ENCODE results near the gene MED25. TPM values are rescaled to one million over a fixed set of nuclear protein-coding genes. Genes with fewer than 3 reads are reported as not detected.

The MED25 gene
- total RNA-seq, 1 donor from 2014 or later, result 72.2 TPM

DNA sequence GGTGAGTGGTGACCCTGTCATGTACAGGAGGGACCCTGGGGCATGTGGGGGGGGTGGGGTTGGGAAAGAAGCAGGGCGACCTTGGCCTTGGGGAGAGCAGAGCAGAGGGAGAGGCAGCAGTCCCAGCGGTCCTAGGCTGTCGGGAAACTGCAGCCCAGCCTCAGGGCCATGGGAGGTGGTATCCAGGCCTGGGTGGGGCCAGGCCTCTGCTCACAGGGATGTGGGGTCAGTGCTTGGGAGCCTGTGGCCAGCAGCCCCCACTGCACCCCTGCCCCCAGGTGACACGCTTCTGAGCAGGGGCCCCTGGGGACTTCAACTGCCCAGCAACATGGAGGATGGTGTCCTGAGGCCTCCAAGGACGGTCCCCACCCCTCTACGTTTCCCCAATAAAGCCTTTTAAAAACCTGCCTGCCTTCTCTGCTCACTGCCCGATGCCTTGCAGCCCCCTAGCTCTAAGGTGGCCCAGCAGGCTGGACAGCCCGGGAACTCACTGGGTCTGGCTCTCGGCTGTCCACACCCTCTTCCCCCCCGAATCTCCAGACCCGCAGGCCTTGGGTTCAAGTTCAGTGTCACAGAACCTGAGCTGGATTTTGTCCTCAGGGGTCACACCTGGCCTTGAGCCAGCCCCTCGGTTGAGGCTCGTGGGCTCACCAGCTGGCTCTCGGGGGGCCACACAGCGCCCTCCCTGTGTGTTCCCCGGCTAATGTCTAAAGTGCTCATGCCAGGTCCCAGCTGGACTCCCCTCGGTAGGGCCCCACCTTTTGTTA, 42.4 kb downstream of the MED25 start:
- Histone ChIP-seq H3K4me1 (ENCODE audit: insufficient read depth, low read length) (peaks cover 36% of the 10 kb centered on the region), H3K79me2 (ENCODE audit: insufficient read depth, low read length) (peaks cover 46% of the 10 kb centered on the region), H3K9ac (ENCODE audit: low read length) (peak overlapping the region; percentile 6), H3K27me3 (ENCODE audit: insufficient read depth, low read length) (no peaks in the 10 kb centered on the region), H2AFZ (ENCODE audit: low read depth, low read length) (no peak overlapping the region), H3K27ac (ENCODE audit: low read depth, low read length) (peak overlapping the region; percentile 63), H3K4me3 (ENCODE audit: insufficient read depth, low read depth, low read length) (no peak overlapping the region), H3K36me3 (ENCODE audit: insufficient read depth, low read length) (peaks cover 16% of the 10 kb centered on the region), H3K9me3 (ENCODE audit: insufficient read depth, low read depth, low read length) (no peaks in the 10 kb centered on the region), H3K4me2 (ENCODE audit: low read length) (no peak overlapping the region), H4K20me1 (ENCODE audit: insufficient read depth, low read length) (peaks cover 73% of the 10 kb centered on the region)
- no peak overlapping the region for H3K4me3 Mint-ChIP-seq (ENCODE audit: unreplicated experiment)
- TF ChIP-seq EZH2 (IDR thresholded peaks at IDR 0.05; ENCODE audit: insufficient read depth, low read length), result no peak
- TF ChIP-seq, protein P1, sequence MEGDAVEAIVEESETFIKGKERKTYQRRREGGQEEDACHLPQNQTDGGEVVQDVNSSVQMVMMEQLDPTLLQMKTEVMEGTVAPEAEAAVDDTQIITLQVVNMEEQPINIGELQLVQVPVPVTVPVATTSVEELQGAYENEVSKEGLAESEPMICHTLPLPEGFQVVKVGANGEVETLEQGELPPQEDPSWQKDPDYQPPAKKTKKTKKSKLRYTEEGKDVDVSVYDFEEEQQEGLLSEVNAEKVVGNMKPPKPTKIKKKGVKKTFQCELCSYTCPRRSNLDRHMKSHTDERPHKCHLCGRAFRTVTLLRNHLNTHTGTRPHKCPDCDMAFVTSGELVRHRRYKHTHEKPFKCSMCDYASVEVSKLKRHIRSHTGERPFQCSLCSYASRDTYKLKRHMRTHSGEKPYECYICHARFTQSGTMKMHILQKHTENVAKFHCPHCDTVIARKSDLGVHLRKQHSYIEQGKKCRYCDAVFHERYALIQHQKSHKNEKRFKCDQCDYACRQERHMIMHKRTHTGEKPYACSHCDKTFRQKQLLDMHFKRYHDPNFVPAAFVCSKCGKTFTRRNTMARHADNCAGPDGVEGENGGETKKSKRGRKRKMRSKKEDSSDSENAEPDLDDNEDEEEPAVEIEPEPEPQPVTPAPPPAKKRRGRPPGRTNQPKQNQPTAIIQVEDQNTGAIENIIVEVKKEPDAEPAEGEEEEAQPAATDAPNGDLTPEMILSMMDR (IDR thresholded peaks at IDR 0.05; ENCODE audit: insufficient read depth, low read depth, low read length), result no peak
- H3K4me1 Mint-ChIP-seq (ENCODE audit: low read depth, unreplicated experiment), result peaks cover 9% of the 10 kb centered on the region
- no peaks in the 10 kb centered on the region for H3K27me3 Mint-ChIP-seq (ENCODE audit: low read depth, unreplicated experiment)
- H3K9me3 Mint-ChIP-seq (ENCODE audit: unreplicated experiment), result no peaks in the 10 kb centered on the region
- FAIRE-seq (no peak), DNase-seq (ENCODE audit: low read depth) (no peak)
- H3K27ac Mint-ChIP-seq (ENCODE audit: unreplicated experiment), result no peak overlapping the region
- H3K36me3 Mint-ChIP-seq (ENCODE audit: low read depth, unreplicated experiment), result peaks cover 16% of the 10 kb centered on the region

DNA sequence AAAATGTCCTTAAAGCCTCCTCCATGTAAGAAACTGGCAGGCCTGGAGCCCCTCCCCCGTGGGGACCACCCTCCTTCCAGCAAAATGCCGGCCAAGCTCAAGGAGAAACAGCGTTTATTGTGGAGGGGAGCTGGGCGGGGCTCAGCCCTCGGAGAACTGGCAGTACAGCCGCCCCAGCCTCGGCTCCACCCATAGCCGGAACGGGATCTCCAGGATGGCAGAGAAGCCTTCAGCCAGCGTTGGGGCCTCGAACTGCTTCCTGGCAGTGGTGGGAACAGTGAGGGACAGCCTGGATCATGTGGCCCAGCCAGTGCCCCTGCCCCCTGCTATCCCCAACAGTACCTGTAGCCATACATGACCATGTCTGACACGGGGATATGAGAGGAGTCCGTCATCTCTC, 43.0 kb downstream of the MED25 start:
- TF ChIP-seq, protein P1 (IDR thresholded peaks at IDR 0.05; ENCODE audit: insufficient read depth, low read depth, low read length), result no peak
- no peak for TF ChIP-seq EZH2 (IDR thresholded peaks at IDR 0.05; ENCODE audit: insufficient read depth, low read length)
- H3K4me3 Mint-ChIP-seq (ENCODE audit: unreplicated experiment), result no peak overlapping the region
- peaks cover 12% of the 10 kb centered on the region for H3K4me1 Mint-ChIP-seq (ENCODE audit: low read depth, unreplicated experiment)
- Histone ChIP-seq H3K79me2 (ENCODE audit: insufficient read depth, low read length) (peaks cover 45% of the 10 kb centered on the region), H3K4me2 (ENCODE audit: low read length) (no peak overlapping the region), H3K36me3 (ENCODE audit: insufficient read depth, low read length) (peaks cover 16% of the 10 kb centered on the region), H2AFZ (ENCODE audit: low read depth, low read length) (no peak overlapping the region), H3K4me3 (ENCODE audit: insufficient read depth, low read depth, low read length) (no peak overlapping the region), H3K27ac (ENCODE audit: low read depth, low read length) (peak overlapping the region; percentile 14), H3K9me3 (ENCODE audit: insufficient read depth, low read depth, low read length) (no peaks in the 10 kb centered on the region), H4K20me1 (ENCODE audit: insufficient read depth, low read length) (peaks cover 67% of the 10 kb centered on the region), H3K27me3 (ENCODE audit: insufficient read depth, low read length) (no peaks in the 10 kb centered on the region), H3K9ac (ENCODE audit: low read length) (no peak overlapping the region), H3K4me1 (ENCODE audit: insufficient read depth, low read length) (peaks cover 40% of the 10 kb centered on the region)
- peaks cover 15% of the 10 kb centered on the region for H3K36me3 Mint-ChIP-seq (ENCODE audit: low read depth, unreplicated experiment)
- H3K27me3 Mint-ChIP-seq (ENCODE audit: low read depth, unreplicated experiment), result no peaks in the 10 kb centered on the region
- no peaks in the 10 kb centered on the region for H3K9me3 Mint-ChIP-seq (ENCODE audit: unreplicated experiment)
- H3K27ac Mint-ChIP-seq (ENCODE audit: unreplicated experiment), result no peak overlapping the region
- no peak for DNase-seq (ENCODE audit: low read depth)
- FAIRE-seq, result no peak
